ENCODE data around the gene CAPG. TPM values are rescaled to one million over a fixed set of nuclear protein-coding genes. Genes with fewer than 3 reads are reported as not detected.
"Not testable (repeated sequence)": the region's sequence is repeated elsewhere in the genome, so short reads cannot be mapped to it uniquely, and the experiment has no call there.

CAPG gene
- total RNA-seq, 1 experiment from 2014 or later: 117 TPM

DNA sequence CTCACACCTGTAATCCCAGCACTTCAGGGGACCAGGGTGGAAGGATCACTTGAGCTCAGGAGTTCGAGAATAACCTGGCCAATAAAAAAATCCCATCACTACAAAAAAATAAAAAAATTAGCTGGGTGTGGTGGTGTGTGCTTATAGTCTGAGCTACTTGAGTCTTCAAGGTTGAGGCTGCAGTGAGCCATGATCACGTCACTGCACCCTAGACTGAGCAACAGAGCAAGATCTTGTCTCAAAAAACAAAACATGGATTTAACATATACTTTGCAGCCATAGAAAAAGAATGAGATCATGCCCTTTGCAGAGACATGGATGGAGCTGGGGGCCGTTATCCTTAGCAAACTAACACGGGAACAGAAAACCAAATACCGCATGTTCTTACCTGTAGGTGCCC lies 30.6 kb upstream of the CAPG start (continued):
- TF ChIP-seq, protein P1, sequence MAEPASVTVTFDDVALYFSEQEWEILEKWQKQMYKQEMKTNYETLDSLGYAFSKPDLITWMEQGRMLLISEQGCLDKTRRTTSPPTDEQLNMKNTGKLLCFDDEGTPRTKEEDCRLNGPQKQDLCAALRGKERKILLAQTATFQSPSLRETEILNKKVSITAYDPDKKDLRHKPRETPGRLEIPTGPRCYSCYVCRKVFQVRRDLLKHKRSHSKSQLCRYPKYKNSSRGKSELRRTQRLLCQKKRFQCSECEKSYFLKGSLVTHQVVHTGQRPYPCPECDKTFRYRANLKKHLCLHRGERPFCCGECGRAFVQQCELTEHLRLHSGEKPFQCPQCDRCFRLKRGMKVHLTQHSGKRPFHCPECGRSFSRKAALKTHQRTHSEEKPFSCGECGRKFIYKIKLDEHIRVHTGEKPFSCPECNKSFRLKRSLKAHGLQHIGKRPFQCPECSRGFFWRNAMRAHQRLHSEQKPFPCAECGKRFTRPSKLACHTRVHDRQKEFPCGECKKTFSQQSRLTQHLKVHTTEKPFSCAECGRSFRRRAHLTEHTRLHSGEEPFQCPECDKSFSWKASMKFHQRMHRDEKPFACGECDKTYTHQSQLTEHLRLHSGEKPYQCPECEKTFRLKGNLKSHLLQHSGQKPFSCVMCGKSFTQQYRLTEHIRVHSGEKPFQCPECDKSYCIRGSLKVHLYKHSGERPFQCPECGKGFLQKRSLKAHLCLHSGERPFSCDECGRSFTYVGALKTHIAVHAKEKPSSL (CRISPR knock-in tag; conservative IDR thresholded peaks at IDR 0.05): no peak
- no peak for TF ChIP-seq SMAD3 (CRISPR knock-in tag; IDR thresholded peaks at IDR 0.05; ENCODE audit: borderline replicate concordance)
- TF ChIP-seq, protein P2, sequence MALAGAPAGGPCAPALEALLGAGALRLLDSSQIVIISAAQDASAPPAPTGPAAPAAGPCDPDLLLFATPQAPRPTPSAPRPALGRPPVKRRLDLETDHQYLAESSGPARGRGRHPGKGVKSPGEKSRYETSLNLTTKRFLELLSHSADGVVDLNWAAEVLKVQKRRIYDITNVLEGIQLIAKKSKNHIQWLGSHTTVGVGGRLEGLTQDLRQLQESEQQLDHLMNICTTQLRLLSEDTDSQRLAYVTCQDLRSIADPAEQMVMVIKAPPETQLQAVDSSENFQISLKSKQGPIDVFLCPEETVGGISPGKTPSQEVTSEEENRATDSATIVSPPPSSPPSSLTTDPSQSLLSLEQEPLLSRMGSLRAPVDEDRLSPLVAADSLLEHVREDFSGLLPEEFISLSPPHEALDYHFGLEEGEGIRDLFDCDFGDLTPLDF (CRISPR knock-in tag; IDR thresholded peaks at IDR 0.05): no peak
- TF ChIP-seq, protein P3, sequence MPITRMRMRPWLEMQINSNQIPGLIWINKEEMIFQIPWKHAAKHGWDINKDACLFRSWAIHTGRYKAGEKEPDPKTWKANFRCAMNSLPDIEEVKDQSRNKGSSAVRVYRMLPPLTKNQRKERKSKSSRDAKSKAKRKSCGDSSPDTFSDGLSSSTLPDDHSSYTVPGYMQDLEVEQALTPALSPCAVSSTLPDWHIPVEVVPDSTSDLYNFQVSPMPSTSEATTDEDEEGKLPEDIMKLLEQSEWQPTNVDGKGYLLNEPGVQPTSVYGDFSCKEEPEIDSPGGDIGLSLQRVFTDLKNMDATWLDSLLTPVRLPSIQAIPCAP (CRISPR knock-in tag; IDR thresholded peaks at IDR 0.05): no peak
- TF ChIP-seq, protein P4, sequence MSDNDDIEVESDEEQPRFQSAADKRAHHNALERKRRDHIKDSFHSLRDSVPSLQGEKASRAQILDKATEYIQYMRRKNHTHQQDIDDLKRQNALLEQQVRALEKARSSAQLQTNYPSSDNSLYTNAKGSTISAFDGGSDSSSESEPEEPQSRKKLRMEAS (CRISPR knock-in tag; IDR thresholded peaks at IDR 0.05): no peak
- TF ChIP-seq, protein P5, sequence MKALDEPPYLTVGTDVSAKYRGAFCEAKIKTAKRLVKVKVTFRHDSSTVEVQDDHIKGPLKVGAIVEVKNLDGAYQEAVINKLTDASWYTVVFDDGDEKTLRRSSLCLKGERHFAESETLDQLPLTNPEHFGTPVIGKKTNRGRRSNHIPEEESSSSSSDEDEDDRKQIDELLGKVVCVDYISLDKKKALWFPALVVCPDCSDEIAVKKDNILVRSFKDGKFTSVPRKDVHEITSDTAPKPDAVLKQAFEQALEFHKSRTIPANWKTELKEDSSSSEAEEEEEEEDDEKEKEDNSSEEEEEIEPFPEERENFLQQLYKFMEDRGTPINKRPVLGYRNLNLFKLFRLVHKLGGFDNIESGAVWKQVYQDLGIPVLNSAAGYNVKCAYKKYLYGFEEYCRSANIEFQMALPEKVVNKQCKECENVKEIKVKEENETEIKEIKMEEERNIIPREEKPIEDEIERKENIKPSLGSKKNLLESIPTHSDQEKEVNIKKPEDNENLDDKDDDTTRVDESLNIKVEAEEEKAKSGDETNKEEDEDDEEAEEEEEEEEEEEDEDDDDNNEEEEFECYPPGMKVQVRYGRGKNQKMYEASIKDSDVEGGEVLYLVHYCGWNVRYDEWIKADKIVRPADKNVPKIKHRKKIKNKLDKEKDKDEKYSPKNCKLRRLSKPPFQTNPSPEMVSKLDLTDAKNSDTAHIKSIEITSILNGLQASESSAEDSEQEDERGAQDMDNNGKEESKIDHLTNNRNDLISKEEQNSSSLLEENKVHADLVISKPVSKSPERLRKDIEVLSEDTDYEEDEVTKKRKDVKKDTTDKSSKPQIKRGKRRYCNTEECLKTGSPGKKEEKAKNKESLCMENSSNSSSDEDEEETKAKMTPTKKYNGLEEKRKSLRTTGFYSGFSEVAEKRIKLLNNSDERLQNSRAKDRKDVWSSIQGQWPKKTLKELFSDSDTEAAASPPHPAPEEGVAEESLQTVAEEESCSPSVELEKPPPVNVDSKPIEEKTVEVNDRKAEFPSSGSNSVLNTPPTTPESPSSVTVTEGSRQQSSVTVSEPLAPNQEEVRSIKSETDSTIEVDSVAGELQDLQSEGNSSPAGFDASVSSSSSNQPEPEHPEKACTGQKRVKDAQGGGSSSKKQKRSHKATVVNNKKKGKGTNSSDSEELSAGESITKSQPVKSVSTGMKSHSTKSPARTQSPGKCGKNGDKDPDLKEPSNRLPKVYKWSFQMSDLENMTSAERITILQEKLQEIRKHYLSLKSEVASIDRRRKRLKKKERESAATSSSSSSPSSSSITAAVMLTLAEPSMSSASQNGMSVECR (CRISPR knock-in tag; IDR thresholded peaks at IDR 0.05; ENCODE audit: borderline replicate concordance): no peak

DNA sequence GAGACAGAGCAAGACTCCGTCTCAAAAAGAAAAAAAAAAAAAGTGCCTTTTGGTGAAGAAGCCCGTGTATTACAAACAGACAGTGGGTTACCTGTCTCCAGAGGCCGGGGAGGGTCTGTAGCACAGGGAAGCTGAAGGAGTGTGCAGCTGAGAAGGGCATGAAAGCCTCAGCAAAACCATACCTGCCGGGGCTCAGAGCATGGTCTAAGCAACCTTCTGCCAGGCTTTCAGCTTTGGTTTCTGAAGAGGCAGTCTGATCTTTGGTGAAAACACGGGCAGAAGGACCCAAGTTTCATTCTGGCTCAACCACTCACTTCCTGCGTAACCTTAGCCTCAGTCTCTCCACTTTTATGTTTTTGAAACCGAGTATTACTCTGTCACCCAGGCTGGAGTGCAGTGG lies 29.8 kb upstream of the CAPG start:
- ChIA-PET POLR2A (interaction anchor here (0.7 kb wide), 1 partner anchor 600 kb away, joined by 3 read pairs; no protein-coding TSS in a partner anchor), CTCF (interaction anchor here (0.6 kb wide), 1 partner anchor 40 kb away, joined by 6 read pairs; no protein-coding TSS in a partner anchor)
- no peak overlapping the region for H3K4me3 Mint-ChIP-seq
- peaks cover 15% of the 10 kb centered on the region for H3K27me3 Mint-ChIP-seq (ENCODE audit: low read depth)
- DNase-seq (ENCODE audit: low spot score) (no peak), ATAC-seq (no peak)
- no peaks in the 10 kb centered on the region for H3K36me3 Mint-ChIP-seq
- H3K27ac Mint-ChIP-seq: no peak overlapping the region
- TF ChIP-seq, protein P6, sequence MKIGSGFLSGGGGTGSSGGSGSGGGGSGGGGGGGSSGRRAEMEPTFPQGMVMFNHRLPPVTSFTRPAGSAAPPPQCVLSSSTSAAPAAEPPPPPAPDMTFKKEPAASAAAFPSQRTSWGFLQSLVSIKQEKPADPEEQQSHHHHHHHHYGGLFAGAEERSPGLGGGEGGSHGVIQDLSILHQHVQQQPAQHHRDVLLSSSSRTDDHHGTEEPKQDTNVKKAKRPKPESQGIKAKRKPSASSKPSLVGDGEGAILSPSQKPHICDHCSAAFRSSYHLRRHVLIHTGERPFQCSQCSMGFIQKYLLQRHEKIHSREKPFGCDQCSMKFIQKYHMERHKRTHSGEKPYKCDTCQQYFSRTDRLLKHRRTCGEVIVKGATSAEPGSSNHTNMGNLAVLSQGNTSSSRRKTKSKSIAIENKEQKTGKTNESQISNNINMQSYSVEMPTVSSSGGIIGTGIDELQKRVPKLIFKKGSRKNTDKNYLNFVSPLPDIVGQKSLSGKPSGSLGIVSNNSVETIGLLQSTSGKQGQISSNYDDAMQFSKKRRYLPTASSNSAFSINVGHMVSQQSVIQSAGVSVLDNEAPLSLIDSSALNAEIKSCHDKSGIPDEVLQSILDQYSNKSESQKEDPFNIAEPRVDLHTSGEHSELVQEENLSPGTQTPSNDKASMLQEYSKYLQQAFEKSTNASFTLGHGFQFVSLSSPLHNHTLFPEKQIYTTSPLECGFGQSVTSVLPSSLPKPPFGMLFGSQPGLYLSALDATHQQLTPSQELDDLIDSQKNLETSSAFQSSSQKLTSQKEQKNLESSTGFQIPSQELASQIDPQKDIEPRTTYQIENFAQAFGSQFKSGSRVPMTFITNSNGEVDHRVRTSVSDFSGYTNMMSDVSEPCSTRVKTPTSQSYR (CRISPR knock-in tag; IDR thresholded peaks at IDR 0.05): no peak
- no peak for TF ChIP-seq ZNF121 (CRISPR knock-in tag; IDR thresholded peaks at IDR 0.05)
- TF ChIP-seq, protein P7, sequence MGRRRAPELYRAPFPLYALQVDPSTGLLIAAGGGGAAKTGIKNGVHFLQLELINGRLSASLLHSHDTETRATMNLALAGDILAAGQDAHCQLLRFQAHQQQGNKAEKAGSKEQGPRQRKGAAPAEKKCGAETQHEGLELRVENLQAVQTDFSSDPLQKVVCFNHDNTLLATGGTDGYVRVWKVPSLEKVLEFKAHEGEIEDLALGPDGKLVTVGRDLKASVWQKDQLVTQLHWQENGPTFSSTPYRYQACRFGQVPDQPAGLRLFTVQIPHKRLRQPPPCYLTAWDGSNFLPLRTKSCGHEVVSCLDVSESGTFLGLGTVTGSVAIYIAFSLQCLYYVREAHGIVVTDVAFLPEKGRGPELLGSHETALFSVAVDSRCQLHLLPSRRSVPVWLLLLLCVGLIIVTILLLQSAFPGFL (CRISPR knock-in tag; IDR thresholded peaks at IDR 0.05; ENCODE audit: borderline replicate concordance): no peak
- TF ChIP-seq, protein P8, sequence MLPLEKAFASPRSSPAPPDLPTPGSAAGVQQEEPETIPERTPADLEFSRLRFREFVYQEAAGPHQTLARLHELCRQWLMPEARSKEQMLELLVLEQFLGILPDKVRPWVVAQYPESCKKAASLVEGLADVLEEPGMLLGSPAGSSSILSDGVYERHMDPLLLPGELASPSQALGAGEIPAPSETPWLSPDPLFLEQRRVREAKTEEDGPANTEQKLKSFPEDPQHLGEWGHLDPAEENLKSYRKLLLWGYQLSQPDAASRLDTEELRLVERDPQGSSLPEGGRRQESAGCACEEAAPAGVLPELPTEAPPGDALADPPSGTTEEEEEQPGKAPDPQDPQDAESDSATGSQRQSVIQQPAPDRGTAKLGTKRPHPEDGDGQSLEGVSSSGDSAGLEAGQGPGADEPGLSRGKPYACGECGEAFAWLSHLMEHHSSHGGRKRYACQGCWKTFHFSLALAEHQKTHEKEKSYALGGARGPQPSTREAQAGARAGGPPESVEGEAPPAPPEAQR (CRISPR knock-in tag; IDR thresholded peaks at IDR 0.05): no peak
- H3K4me1 Mint-ChIP-seq: peaks cover 29% of the 10 kb centered on the region
- no peaks in the 10 kb centered on the region for H3K9me3 Mint-ChIP-seq

DNA sequence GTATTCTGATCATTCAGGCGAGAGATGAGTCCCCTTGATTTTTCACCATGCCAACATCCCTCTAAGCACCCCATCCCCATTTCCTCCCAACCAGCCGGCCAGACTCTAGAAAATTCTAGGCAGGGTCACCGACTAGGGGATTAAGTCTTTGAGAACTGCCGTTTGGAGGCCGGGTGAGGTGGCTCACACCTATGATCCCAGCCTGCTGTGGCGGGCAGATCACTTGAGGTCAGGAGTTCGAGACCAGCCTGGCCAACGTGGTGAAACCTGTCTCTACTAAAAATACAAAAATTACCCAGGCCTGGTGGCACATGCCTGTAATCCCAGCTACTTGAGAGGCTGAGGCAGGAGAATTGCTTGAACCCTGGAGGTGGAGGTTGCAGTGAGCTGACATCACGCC lies 29.4 kb upstream of the CAPG start:
- not testable (repeated sequence) for H3K36me3 Mint-ChIP-seq; H3K4me3 Mint-ChIP-seq; ATAC-seq; H3K9me3 Mint-ChIP-seq; H3K27ac Mint-ChIP-seq; DNase-seq (ENCODE audit: low spot score)
- peaks cover 15% of the 10 kb centered on the region for H3K27me3 Mint-ChIP-seq (ENCODE audit: low read depth)
- POLR2A ChIA-PET: interaction anchor here (0.7 kb wide), 2 partner anchors 298 to 601 kb away, joined by 3 read pairs; no protein-coding TSS in a partner anchor
- H3K4me1 Mint-ChIP-seq: peaks cover 30% of the 10 kb centered on the region
- CTCF ChIA-PET: interaction anchor here (0.6 to 5.3 kb wide), 2 partner anchors 20 to 141 kb away, joined by 4 to 45 read pairs; partner anchors contain the start of gene SH2D6

All from WTC11 (cell line).